IPS-18c (cell line): ENCODE results near the gene RNF213.

Source experiments
- H3K4me3 ChIP-seq: 2 replicates; pipeline ENCODE4 v1.7.0; 2013; ENCODE audit warnings: low read depth, mild to moderate bottlenecking, low read length, moderate library complexity; ENCODE audit not compliant: insufficient read depth
- H3K9me3 ChIP-seq: one replicate; pipeline ENCODE4 v1.6.1; 2013; ENCODE audit warnings: mild to moderate bottlenecking, low read length, moderate library complexity; ENCODE audit not compliant: control insufficient read depth, insufficient read depth

Gene RNF213

DNA sequence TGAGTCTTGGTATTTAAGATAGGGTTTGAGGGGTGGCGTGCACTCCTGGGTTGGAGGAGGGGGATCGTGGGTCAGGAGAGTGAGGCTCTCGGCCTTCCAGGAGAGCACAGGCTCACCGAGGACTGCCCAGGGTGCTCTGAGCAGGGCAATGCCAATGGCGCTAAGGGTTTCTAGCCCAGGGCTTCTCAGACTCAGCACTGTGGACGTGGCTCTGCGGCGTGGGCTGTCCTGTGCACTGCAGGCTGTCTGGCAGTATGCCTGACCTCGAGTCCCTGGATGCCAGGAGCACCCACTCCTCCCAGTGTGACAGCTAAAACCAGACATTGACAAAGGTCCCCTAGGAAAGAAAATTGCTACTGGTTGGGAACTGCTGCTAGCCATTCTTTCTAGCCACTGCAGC lies 117.1 kb downstream of the RNF213 start:
- Histone ChIP-seq H3K9me3 (no peaks in the 10 kb centered on the region), H3K4me3 (no peak overlapping the region)

DNA sequence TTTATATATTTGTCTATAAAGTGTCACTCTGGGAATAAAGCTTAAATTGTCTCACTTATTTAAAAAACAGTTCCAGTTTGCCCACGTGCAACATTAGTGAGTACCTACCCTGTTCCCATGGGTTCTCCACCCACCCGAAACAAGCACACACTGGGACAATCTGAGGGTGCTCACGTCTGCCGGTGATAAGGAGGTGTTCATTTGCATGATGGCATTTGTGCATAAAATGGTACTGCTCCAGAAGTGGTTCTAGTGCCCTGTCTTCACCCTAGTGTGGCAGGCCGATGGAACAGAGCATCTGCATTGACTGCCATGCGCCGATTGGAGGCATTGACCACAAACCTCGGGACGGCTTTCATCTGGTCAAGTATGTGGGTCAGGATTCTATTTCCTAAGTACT lies 118.7 kb downstream of the RNF213 start:
- Histone ChIP-seq H3K4me3 (no peak overlapping the region), H3K9me3 (no peaks in the 10 kb centered on the region)

DNA sequence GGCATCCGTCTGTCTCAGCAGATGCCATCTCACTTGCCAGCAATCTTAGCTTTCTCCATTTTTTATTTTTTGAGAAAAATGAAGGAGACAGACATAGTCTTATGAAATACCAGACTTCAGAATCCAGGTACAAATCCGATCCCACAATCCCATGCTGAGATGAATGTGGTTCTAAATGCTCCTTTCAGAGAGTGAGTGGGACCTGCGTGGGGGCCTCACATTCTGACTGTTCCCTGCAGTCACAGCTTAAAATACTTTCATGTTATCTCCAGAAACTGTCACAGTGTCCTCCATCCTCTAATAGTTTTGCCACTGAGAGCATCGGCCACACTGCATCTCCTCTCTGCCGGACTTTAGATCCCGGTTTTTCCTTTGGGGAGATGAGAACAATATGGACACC lies 119.4 kb downstream of the RNF213 start:
- Histone ChIP-seq H3K9me3 (no peaks in the 10 kb centered on the region), H3K4me3 (no peak overlapping the region)

DNA sequence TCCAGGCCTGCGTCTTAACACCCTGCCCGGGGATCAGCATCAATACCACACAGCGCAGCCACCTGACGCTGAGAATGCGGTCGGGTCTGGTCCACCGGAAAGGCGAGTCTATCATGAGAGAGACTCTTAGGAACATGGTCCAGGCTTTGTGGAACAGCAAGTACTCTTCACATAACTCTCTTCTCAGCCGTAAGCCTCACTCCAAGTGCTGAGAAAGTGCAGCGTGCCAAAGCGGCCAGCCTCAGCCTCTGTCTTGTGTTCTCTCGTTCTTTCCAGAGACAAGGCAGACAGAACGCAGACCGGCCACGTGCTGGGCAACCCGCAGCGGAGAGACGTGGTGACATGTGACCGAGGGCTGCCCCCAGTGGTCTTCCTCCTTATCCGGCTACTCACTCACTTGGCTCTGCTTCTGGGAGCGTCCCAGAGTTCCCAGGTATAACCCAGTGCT lies 119.9 kb downstream of the RNF213 start:
- H3K9me3 ChIP-seq: no peaks in the 10 kb centered on the region

DNA sequence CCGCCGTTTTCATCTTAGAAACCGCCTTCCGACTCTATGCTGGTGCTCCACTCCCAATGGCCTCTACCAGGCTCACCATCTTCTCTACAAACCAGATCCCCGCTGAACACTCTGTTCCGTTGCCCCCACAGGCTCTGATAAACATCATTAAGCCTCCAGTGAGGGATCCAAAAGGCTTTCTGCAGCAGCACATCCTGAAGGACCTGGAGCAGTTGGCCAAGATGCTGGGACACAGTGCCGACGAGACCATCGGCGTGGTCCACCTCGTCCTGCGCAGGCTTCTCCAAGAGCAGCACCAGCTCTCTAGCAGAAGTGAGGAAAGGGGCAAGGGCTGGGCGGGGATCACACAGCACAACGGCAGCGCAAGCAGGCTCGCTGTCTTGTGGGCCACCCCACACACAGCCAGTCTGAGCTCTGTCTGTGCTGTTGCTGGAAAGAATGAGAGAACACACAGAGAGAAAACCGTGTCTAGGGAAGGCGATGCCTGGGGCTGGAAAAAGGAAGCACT lies 120.8 kb downstream of the RNF213 start:
- H3K9me3 ChIP-seq: no peaks in the 10 kb centered on the region
- no peak overlapping the region for H3K4me3 ChIP-seq

More for the DNA sequence above, 119.9 kb downstream of the RNF213 start:
- H3K4me3 ChIP-seq: no peak overlapping the region

DNA sequence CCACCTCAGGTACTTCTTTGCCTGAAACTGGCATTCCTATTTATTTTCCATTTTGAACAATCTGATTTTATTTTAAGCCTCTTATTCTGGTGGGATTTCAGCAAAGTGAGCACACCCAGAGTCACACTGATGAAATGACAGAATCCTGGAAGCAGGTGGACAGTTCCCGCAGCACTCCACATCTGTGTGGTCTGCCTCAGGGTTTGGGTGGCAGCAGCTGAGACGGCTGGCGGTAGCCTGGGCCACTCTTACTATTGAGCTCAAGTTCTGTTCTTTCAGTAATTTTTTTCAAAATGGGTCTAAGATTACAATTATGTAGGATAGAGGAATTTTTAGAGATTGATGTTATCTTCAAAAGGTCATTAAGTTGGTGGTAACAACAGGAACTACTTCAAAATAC lies 121.8 kb downstream of the RNF213 start:
- Histone ChIP-seq H3K9me3 (no peaks in the 10 kb centered on the region), H3K4me3 (no peak overlapping the region)

DNA sequence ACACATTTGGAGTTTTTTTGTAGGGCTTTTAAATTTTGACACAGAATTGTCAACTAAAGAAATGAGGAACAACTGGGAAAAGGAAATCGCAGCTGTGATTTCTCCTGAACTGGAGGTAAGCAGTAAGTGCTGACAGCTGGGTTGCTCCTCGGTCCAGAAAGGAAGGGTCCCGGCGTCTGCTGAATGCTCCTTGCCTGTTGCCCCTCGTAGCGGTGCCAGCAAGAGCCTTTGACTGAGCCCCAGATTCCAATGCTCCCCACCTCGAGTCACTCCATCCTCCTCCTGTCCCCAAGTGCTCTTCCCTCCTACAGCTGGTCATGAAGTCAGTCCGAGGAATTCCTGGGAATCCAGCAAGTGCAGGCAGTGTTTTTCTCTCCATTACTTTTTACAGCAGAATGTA lies 122.3 kb downstream of the RNF213 start:
- H3K9me3 ChIP-seq: no peaks in the 10 kb centered on the region

DNA sequence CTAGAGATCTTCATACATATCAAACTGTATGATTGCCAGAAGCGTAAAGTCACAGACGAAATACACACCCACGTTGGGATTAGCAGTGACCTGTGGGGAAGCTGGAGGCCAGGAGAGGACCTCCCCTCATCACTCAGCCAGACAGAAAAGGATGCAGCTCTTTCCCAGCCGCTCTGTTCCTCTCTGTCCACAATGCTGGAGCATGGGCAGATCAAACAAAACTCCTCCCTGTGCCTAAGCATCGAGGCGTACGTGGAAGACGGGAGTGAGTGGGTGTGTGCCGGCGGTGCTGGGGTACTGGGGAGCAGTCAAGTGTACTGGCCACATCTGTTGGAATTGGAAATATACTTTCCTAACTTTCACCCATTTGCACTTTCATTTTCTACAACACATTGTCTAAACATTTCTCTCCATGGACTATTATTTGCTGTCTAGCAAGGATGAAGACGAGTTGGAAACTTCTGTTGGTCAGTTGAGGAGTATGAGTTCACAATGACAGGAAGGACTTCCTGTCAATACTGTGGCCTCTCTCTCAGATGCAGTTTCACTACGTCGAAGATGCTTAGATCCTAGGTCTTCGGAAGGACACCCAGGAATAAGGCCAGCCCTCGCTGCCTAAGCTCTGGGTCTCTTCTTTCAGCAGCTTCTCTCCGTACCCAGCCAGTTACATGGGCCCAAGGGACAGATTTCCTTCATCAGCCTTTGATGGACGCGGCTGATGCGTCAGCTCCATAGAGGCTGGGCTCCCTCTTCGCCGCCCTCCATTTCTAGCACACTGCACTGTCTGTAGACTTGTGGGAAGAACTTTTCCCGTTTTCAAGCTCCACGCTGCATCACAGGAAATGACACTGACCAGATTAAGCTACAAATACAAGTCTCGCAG lies 123.7 kb downstream of the RNF213 start:
- no peaks in the 10 kb centered on the region for H3K9me3 ChIP-seq
- no peak overlapping the region for H3K4me3 ChIP-seq

More for the DNA sequence above, 122.3 kb downstream of the RNF213 start:
- no peak overlapping the region for H3K4me3 ChIP-seq

DNA sequence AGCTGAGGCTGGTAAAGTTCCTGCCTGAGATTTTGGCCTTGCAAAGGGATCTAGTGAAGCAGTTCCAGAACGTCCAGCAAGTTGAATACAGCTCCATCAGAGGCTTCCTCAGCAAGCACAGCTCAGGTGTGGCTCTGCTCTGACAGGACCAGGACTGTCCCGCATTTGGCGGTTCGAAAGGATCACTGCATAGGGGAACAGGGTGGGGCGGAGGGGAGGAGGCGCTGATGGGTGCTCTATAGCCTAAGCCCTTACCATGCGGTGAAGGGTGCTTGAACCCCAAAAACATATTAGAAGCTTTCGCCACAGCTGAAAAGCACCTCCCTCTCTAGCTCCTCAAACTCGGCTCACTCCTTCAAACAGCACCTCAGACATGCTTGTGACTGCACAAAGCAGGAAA lies 124.4 kb downstream of the RNF213 start:
- Histone ChIP-seq H3K4me3 (no peak overlapping the region), H3K9me3 (no peaks in the 10 kb centered on the region)

DNA sequence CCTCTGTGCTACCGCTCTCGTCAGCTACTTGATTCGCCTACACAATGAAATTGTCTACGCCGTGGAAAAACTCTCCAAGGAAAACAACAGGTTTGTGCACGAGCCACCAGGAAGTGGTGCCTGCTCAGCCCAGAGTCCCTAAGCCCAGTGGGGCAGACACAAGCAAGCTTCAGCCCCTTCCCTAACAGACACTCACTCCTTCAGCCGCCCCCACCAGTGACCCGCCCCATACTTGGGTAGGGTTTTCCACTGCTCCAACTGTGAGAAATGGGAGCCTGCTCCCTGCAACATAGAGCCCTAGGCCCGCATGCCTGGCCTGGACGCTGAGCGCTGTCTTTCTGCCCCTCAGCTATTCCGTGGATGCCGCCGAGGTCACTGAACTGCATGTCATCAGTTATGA lies 125.7 kb downstream of the RNF213 start:
- Histone ChIP-seq H3K4me3 (no peak overlapping the region), H3K9me3 (no peaks in the 10 kb centered on the region)

DNA sequence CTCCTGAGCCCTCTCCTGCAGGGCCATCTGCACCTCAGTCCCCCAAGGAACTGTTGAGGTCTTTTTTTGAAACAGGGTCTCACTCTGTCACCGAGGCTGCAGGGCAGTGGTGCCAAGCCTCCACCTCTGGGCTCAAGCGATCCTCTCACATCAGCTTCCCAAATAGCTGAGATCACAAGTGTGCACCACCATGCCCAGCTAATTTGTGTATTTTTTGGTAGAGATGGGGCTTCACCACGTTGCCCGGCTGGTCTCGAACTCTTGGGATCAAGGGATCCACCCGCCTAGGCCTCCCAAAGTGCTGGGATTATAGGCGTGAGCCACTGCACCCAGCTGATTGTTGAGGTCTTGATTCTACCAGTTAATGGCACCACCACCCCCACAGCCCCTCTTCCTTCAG lies 126.4 kb downstream of the RNF213 start:
- Histone ChIP-seq H3K9me3 (no peaks in the 10 kb centered on the region), H3K4me3 (no peak overlapping the region)

DNA sequence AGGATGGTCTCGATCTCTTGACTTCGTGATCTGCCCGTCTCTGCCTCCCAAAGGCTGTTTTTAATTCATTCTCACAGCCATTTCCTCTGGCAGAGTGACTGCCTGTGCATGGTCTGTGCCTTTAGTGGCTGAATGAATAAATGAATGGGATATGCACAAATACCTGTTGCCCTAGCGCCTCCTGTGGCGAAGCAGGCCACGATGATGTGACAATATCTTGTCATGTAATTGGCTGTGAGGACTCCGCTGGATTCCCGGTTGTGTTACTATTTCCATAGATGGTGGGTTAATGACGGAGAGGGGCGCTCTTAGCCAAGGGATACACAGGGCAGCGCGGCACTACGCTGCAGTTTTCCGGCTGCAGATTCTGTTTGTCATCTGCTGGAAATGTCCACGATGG lies 127.5 kb downstream of the RNF213 start:
- H3K9me3 ChIP-seq: no peaks in the 10 kb centered on the region
- no peak overlapping the region for H3K4me3 ChIP-seq

DNA sequence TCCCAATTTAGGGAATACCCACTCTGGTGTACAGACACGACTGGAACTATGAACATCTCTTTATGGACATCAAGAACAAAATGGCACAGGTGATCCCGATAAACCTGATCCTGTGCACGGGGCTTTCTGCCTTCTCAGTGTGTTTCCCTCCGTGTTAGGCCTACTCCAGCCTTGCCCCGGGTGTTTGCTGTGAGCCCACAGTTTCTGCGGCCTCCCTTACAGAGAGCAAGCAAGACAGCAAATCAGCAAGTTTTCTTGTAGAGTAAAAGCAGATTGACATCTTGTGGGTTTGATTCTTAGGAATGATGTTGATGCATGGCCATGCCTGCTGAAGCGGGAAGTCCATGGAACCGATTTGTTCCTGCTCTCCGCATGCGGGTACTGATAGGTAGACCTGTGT lies 127.9 kb downstream of the RNF213 start:
- Histone ChIP-seq H3K4me3 (no peak overlapping the region), H3K9me3 (no peaks in the 10 kb centered on the region)

DNA sequence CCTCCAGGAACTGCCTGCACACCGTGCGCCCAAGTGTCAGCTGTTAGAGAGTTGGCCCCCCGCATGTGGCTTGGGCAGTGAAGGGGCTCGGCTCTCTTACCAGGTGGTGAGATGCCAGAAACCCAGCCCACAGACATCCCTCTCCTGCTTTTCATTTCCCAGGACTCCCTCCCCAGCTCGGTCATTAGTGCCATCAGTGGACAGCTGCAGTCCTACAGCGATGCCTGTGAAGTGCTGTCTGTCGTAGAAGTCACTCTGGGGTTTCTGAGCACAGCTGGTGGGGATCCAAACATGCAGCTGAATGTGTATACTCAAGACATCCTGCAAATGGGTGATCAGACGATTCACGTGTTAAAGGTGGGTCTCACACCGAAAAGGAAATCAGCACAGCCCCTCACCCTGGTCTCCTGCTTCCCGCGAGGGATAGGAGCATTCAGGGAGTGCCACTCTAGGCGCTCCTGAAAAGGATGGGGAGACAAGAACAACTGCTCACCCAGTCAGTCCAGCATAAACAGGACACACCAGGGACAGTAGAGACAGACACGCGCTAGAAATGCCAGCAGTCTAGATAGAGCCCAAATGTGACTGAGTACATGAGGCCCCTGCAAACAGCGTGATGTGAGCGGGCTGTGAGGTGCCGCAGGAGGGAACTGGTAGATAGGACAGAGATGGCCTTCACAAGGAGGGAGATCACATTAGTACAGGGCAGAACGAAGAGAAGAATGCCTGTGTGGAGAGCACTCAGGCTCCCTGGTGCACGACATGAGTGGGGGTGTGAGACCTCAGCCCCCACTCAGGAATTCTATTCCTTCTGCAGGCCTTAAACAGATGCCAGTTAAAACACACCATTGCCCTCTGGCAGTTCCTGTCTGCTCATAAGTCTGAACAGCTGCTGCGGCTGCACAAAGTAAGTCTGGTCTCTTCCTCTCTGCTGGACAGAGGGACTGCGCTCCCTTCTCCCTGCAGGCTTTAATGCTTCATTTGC lies 128.7 kb downstream of the RNF213 start:
- H3K9me3 ChIP-seq: no peaks in the 10 kb centered on the region

DNA sequence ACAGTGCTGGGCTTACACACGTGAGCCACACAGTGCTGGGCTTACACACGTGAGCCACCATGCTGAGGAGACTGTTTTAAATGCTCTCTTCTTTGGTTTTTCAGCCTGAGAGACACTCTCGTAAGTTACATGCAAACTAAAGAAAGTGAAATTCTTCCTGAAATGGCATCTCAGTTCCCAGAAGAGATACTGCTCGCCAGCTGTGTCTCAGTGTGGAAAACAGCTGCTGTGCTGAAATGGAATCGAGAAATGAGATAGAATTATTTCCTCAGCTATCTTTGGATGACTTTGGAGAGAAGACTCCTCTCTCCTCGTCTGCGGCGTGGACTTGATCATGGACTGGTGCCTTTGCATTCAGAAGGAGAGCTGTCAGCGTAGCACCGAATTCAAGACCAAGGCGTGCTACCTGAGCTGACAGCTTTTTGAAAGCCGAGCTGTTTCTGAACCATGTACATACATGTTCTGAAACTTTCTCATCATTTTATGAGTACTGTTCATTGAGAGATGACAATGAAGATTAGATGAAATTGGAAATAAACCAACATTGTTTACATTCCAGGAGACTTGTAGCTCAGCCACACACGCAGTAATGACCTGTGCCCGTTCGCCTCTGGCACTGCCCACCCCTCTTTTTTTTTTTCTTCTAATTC lies 132.7 kb downstream of the RNF213 start:
- Histone ChIP-seq H3K9me3 (no peaks in the 10 kb centered on the region), H3K4me3 (no peak overlapping the region)

More for the DNA sequence above, 128.7 kb downstream of the RNF213 start:
- H3K4me3 ChIP-seq: no peak overlapping the region

DNA sequence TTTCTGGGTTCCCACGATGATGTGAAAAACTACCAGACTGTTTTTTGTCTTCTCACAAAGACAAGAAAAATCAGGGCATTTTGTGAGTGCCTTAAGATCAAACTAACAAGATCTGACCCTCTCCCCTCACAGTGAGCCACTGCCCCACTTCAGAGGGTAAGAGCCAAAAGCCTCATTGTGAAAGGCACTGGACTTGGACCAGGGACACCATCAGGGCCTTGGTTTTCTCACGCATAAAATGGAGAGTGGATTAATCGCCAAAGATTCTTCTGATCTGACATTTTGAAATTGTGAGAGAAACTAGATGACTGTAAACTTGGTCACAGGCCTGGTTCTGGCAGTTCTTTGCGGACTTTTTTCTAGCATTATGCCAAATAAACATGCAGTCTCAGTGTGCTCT lies 133.3 kb downstream of the RNF213 start:
- Histone ChIP-seq H3K9me3 (no peaks in the 10 kb centered on the region), H3K4me3 (no peak overlapping the region)

DNA sequence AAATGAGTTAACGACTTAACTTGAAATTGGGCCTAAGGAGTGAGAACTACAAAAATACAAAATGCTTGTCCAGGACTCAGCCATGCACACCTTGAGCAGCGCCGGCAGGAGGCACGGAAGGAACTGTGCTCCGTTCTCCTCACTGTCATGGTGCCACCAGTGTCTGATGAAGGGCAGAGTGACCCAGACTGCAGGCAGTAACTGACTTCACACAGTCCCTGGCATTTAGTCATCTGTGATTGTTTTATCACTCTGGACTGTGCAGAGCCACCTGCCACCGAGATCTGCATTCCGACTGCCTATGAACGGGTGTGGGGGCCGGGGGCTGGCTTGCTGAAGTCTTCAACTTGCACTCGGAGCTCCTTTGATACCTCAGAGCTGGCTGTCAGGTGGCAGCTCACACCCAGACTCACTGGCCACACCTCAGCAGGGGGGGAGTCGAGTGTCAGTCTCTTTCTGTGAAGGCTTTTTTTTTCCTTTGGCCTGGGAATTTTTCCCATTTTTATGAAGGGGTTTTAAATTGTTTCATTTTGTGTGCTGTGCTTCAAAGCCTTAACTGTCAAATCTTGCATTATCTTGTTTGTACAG lies 134.1 kb downstream of the RNF213 start:
- Histone ChIP-seq H3K4me3 (no peak overlapping the region), H3K9me3 (no peaks in the 10 kb centered on the region)
